Umbilical cord (tissue), 2 donors: ENCODE measurements around the gene ATG9B. TPM values are rescaled to one million over a fixed set of nuclear protein-coding genes. Genes with fewer than 3 reads are reported as not detected.
"Not testable (repeated sequence)": the region's sequence is repeated elsewhere in the genome, so short reads cannot be mapped to it uniquely, and the experiment has no call there.

Experiments used
- DNase-seq: peaks from one replicate; pipeline ENCODE4 v3.0.0-alpha.2; 2015; ENCODE audit warnings: low spot score
- total RNA-seq: library from RNA; depleted of rRNA; stranded (reverse); fragments of >200 nt; gene quantifications from one replicate; pipeline ENCODE4 v1.2.3, GENCODE V29; 2014; ENCODE audit warnings: low replicate concordance; ENCODE audit not compliant: insufficient read depth

The ATG9B gene
- total RNA-seq, 1 donor from 2014 or later = 2.6 TPM

DNA sequence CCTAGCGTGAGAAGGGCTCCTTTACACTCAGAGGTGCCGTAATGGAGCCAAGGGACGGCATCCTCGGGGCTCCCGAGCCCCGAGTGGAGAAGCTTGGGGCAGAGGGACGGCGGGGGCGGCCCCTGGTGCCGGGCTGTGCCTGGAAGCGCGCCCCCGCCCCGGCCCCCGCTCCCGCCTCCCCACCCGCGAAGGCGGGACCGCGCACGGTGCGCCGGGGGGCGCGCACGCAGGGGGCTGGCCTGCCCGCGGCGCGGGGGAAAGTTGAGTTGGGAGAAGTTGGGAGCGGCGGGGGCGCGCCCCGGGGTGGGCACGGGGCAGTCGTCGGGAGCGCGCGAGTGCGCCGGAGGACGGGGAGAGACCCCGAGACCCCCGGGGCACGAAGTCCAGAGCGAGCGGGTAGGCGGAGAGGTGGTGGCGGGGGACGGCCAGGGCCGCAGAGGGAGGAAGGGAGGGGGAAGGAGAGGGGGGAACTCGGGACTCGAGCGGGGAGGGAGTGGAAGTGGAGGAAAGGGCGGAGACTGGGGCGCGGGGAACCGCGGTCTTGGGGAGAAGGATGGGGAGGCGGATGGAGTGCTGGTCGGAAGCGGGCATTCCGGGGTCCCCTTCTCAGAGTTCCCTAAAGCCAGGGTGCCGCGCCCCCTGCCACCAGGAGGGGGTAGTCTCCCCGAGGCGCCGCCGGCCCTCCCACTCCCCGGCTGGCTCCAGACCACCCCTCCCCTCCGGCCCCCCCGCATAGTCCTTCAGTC is 35.2 kb upstream of the ATG9B start, which contains the start of gene SLC4A2:
SLC4A2 (plus strand) TSS at position 223 of the 746 bp plus-strand sequence. CDS start 2,399 bp downstream, outside the sequence.
- peak; percentile 90 for DNase-seq

DNA sequence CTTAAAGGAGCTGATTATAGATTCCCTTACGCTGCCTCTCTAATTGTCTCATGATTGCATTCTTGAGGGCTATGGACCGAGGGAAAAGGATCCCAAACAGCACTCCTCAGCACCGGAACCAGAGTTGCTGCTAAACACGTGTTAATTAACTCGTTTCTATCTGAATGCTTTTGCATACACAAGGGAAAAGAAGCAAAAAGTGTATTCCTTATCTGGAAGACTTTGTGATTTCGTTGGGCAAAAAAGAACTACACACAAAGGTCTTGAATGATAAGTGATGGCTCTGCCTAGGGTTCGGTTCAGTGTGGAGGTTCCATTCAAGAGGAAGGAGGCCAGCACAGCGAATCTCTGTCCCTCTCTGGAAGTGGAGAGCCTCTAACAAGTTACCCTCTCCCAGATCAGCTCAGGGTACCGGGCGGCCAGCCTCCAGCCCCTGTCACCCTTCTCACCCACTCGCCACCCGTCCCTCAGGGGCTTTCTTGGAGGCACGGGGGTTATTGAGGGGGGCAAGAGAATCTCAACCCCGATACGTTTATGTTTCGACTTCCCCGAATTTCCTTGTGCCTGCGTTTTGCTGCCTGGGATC is 34.6 kb upstream of the ATG9B start:
- peak; percentile 38 for DNase-seq

DNA sequence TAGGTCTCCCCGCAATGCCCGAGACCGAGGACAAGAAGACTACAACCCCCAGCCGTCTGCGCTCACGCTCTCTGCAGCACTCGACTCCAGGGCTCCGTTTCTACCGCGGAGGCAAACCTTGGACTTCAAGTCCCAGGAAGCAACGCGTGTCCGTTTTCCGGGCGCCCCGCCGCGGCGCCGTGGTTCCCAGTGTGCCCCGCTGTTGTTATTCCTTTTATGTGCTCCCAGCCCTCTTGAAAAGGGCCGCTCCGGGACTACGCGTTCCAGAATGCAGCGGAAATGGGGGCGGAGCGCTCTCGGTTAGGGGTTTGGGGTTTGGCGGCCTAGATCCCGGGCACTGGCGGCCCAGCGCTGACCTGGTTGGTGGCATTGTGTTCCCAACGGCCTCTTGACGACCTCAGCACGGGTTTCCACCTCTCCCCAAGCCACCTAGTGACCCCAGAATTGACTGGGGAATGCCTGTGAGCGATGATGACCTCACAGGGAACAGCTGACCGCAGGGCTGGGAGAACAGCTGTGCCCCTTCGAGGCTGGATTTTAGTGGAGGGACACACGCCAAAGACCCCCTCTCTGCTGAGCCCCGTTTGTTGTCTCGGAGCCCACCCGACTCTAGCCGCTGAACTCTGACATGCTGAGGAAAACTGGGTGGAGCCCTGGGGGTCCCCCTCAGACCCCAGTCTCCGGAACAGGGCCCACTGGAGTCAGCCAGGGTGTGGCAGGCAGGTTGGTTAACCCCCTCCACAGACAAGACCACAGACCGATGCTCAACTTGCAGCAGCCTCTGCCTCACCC is 33.9 kb upstream of the ATG9B start:
- peak; percentile 100 for DNase-seq

DNA sequence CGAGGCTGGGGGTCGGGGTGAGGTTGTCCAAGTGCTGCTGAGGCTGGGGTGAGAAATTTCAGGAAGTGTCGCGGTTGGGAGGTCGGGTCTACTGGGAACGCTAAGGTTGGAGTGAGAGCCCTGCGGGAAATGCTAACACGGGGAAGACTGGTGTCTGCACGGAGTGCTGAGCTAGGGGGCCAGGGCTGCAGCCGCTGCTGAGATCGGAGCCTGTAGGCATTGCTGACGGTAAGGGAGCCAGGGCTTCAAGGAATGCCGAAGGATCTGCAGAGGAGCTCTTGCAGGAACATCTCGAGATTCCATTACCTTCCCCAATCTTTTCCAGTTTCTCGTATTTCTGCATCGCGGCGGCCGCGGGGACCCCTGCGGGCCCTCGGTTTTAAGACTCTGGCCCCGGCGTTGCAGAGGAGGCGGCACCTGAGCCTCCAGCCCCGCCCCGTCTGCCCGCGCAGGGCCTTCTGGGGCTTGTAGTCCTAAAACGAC is 33.3 kb upstream of the ATG9B start, which contains the start of gene CDK5:
CDK5 (minus strand) TSS at position 392 of the 483 bp plus-strand sequence; CDS start at position 343, 49 bp downstream.
- no peak for DNase-seq

DNA sequence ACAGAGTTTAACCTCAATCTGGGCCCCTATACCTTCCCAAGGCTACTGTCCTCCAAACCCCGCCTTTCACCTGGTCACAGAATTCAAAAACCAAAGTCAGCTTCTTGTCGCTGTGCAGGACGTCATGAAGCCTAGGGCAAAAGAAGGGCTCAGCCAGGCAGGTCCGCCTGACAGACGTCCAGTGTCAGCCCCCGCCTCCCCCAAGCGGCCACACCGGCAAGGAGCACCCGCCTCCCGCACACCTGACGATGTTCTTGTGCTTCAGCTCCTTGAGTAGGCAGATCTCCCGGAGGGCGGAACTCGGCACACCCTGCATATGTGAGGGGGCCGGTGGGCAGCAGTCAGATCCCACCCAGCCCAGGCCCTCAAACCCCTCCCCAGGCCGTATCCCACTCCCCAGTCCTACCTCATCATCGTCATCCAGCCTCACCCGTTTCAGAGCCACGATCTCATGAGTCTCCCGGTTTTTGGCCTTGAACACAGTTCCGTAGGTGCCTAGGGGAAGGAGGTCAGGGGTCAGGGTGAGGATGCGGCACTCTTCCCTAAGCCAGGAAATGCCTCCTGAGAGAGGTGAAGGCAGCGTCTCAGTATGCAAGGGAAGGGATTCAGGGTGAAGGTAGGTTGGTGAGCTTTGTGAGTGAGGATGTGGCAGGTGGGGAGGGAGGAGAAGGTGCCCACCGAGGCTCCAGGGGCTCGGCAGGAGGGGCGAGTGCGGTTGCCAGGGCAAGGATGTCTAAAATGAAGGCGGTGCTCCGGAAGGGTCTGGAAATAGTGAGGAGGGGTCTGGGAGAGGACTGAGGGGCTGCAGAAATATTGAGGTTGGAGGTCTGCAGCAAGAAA is 32.6 kb upstream of the ATG9B start:
- no peak for DNase-seq

DNA sequence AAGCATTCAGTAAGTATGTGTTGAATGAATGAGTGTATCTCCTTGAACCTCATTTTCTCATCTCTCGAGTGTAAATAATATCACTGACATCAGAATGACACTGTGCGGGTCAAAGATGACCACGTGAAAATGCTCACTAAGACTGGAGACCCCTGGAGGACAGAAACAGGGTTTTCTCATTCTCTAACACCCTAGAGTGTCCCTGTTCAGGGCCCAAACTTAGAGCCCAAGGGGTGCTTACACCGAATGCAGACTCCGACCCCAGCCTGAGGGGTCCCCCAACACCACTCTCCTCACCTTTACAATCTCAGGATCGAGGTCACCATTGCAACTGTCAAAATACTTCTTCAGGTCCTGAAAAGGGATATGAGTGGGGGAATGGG is 32.0 kb upstream of the ATG9B start:
- DNase-seq = no peak

DNA sequence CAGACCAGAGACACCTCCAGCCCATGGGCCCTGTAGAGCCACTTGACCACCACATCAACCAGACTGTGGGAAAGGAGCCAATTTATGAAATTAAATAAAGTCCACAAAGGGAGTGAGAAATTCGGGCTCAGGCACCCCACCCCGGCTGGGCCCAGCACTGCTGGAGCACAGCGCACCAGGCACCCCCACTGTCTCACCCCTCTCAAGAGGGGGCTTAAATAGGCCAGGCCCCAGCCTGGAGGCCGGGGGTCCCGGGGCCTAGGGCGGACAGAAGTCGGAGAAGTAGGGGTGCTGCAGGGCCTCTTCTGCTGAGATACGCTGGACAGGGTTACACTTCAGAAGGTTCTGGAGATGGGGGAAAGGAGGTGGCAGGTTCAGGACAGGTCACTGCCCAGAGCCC is 29.5 kb upstream of the ATG9B start:
- no peak for DNase-seq

DNA sequence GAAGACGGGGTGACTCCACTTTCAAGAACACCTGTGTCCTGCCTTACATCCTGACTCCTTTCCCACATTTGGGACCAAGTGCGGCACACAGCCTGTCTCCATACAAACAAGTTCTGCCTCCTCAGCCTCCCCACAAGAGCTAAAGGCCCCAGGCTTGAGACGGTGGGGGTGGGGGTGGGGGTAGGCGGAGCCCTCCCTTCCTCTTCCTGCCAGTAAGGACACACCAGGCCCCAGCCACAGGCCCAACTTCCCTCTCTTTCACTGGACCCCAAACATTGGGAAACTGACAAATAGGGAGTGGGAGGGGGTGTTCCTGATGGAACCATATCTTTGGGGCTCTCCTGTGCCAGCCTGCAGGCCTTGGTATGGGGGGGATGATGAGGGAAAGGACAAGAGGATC is 28.8 kb upstream of the ATG9B start:
- DNase-seq = no peak

DNA sequence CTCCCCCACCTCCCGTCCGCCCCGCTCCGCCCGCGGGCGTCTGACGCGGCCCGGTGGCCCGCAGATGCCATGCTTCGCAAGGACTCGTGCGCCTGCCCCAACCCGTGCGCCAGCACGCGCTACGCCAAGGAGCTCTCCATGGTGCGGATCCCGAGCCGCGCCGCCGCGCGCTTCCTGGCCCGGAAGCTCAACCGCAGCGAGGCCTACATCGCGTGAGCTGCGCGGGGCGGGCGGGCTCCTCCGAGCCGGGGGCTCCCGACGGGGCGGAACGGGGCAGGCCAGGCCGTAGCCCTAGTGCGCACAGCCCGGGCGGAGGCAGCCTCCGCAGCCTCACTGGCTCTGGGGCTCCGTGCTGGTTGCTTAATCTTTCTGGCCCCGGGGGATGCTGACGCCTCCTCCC is 26.8 kb upstream of the ATG9B start:
- peak; percentile 74 for DNase-seq

DNA sequence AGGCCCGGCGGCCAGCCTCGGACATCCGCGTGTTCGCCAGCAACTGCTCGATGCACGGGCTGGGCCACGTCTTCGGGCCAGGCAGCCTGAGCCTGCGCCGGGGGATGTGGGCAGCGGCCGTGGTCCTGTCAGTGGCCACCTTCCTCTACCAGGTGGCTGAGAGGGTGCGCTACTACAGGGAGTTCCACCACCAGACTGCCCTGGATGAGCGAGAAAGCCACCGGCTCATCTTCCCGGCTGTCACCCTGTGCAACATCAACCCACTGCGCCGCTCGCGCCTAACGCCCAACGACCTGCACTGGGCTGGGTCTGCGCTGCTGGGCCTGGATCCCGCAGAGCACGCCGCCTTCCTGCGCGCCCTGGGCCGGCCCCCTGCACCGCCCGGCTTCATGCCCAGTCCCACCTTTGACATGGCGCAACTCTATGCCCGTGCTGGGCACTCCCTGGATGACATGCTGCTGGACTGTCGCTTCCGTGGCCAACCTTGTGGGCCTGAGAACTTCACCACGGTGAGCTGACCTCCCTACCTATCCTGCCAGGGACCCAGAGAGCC is 24.7 kb upstream of the ATG9B start:
- DNase-seq = no peak

DNA sequence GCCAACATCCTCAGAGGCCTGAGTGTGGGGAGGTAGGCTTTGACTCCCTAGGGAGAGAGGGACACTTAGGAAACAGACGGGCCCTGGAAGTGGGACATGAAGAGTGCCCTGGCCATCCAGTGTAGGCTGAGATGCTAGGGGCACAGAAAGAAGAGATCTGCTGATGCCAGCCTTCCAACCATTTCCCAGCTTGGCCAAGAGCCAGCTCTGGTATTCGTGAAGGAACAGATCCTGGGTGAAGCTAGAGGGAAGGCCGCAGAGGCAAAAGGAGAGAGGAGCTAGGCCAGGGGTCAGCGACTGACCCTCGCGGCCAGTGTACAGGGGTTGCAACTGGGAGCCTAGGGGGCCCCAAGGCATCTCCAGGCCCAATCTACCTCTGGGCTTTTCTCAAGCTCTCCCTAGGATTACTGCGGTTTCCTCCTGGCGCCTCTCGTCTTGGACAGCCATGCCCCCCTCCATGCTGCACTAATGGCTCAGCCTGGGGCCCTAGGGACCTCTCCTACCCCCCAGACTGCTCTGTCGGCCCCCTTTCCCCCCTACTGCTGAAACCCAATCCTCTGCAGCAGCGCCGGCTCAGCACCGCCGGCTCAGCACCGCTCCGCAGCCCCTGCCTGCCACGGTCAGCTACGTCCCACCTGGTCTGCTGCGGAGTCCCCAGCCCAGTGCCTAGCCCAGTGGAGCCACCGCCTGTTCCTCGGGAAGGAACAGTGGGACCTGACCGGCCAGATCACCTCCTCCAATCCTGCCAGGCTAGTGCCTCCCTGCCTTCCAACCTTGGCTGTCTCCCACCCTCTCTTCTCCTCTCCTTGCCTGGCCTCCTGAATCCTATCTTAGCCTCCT is 23.9 kb upstream of the ATG9B start, which contains the start of gene ASIC3:
ASIC3 (plus strand) TSS at position 556 of the 840 bp plus-strand sequence. CDS start 355 bp downstream, outside the sequence.
- no peak for DNase-seq

DNA sequence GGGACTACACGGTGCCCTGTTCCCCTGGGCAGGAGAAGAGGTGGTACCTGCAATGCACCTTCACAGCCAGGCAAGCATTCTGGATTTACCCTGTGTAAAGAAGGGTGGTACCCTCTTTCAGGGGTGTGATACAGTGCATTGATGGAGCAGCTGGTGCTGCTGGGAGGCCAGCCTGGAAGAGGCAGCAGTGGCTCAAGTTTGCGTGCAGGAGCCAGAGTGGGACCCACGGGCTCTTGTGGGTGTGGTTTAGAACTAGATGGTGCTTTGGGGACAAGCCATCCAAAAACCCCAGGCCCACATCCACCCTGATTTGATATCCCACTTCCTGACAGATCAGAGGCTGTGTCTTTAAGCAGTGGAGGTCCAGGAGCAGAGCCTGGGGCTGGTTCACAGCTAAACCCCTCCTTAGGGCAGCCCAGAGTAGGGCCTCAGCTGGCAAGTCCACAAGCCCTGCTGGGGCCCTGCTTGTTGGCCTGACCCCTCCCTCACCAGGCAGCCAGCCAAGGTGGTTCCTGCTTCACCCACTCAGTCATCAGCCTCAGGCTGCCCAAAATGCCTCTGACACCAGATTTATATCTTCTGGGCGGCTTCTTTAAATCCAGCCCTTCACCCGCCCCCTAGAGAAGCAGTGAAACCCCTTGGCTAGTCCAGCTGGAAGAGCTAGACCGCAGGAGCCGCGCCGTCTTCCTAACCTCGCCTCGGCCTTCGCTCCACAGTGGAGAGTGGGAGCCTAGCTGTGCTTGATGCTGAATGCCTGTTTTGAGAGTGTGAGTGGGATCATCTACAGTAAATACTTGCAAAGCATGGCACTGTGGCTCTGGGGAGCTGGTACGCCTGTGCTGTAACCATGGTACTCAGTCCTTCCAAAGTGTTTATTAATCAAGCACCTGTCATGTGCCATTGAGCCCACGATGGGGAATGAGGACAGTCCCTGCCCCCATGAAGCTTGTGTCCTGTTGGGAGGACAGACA is 22.6 kb upstream of the ATG9B start:
- peak; percentile 97 for DNase-seq

DNA sequence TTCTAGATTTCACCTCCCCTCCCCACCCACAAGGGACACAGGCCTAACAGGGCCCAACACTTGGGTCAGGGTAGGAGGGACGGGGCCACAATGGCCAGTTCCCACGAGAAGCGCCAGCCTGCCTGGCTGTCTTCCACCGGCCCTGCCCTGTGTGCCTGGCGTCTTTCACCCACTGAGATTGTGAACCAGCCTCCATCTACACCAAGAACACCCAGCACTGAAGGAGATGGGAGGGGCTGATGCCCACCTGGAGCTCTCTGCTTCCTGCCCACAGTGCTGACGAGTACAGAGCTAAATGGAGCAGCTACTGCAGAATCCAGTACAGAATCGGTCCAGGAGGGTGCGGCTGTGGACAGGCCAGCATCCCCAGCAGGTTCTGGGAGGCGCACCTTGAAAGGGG is 21.7 kb upstream of the ATG9B start:
- DNase-seq = no peak

DNA sequence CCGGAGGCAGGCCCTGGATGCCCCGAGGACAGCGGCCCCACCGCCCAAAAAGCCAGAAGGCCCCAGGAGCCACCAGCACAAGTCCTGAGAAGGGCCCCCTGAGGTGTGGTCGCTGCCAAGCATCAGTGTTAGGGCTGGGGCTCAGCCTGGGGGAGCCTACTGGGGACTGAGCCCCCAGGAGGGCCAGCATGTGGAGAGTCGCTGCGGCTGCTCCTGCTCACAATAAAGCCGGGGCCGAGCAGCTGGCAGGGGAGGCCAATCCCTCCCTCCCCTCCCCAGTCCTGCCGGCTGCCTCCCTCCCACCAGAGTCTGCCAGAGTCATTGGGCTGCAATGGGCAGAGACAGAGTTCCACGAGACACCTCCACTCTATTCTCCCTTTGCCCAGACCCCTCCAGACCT is 21.0 kb upstream of the ATG9B start:
- DNase-seq = no peak

DNA sequence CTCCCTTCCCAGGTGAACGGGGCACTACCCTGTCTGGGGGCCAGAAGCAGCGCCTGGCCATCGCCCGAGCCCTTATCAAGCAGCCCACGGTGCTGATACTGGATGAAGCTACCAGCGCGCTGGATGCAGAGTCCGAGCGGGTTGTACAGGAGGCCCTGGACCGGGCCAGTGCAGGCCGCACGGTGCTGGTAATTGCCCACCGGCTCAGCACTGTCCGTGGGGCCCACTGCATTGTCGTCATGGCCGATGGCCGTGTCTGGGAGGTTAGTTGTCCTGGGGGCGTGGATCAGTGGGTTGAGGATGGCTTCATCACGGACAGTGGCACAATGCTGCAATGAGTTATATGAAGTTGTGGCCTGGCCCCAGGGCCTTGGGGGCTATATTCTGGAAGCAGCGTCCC is 19.7 kb upstream of the ATG9B start:
- DNase-seq = no peak

DNA sequence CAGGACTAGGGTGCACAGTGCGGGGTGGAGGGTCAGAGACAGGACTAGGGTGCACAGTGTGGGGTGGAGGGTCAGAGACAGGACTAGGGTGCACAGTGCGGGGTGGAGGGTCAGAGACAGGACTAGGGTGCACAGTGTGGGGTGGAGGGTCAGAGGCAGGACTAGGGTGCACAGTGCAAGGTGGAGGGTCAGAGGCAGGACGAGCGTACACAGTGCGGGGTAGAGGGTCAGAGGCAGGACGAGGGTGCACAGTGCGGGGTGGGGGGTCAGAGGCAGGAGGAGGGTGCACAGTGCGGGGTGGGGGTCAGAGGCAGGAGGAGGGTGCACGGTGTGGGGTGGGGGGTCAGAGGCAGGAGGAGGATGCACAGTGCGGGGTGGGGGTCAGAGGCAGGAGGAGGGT is 19.2 kb upstream of the ATG9B start:
- DNase-seq = not testable (repeated sequence)

DNA sequence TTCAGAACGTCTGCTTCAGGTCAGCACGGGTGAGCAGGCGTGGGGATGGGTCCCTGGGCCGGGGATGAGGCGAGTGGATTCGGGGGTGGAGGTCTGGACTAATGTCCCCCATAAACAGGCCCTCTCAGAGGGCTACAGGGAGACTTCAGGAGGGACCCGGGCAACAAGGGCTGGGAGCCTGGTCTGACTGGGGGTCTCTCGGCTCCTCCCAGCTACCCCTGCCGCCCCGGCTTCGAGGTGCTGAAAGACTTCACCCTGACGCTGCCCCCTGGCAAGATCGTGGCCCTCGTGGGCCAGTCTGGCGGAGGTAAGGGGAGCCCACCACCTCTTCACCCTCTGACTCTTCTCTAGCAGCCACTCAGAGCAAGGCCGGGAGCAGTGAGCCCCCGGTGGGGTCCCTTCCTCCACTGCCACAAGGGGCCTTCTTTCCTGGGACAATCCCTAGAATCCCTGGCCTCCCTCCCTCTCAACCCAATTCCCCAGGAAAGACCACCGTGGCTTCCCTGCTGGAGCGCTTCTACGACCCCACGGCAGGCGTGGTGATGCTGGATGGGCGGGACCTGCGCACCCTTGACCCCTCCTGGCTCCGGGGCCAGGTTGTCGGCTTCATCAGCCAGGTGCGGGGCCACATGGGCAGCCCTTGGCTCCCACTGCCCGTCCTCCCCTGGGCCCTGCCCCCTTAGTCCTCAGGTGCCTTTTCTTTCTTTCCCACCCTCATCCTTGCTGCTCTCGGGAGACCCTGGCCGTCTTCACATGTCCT is 16.5 kb upstream of the ATG9B start:
- DNase-seq = no peak
